OCI-LY1 (cell line): ENCODE measurements around the gene MPEG1.

ENCODE experiments used
- EZH2 ChIP-seq: fragments of 200-600 bp; sonication (generic), shearing (Covaris generic); IDR thresholded peaks from 2 replicates; pipeline ENCODE4 v1.8.0; 2017; ENCODE audit warnings: borderline replicate concordance, mixed run types, mild to moderate bottlenecking, antibody characterized with exemption, low read length, moderate library complexity, mixed read lengths
- TF ChIP-seq, protein P1 (sequence below): fragments of 200-600 bp; sonication (generic), shearing (Covaris generic); IDR thresholded peaks from 2 replicates; pipeline ENCODE4 v1.5.1; 2017; ENCODE audit warnings: mild to moderate bottlenecking, antibody characterized with exemption, low read length, moderate library complexity, mixed read lengths

DNA sequence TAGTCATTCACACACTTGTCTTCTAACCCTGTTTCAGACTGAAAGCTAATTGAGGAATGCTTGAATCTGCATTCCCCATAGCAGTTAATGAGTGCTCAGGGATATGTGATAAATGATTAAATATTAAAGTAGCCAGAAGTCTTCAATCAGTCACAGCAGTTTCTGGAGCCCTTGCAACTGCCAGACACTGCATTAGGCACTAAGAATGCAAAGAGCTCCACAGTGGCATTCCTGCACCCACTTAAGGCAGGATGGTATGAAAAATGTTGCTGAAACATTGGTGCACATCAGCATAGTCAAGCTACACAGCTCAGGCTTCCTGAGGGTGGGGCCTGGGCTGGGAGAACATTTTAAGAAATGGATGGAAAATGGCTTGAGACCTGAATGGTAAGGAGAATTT lies 34.3 kb downstream of the MPEG1 start:
- no peak for TF ChIP-seq EZH2
- TF ChIP-seq, protein P1, sequence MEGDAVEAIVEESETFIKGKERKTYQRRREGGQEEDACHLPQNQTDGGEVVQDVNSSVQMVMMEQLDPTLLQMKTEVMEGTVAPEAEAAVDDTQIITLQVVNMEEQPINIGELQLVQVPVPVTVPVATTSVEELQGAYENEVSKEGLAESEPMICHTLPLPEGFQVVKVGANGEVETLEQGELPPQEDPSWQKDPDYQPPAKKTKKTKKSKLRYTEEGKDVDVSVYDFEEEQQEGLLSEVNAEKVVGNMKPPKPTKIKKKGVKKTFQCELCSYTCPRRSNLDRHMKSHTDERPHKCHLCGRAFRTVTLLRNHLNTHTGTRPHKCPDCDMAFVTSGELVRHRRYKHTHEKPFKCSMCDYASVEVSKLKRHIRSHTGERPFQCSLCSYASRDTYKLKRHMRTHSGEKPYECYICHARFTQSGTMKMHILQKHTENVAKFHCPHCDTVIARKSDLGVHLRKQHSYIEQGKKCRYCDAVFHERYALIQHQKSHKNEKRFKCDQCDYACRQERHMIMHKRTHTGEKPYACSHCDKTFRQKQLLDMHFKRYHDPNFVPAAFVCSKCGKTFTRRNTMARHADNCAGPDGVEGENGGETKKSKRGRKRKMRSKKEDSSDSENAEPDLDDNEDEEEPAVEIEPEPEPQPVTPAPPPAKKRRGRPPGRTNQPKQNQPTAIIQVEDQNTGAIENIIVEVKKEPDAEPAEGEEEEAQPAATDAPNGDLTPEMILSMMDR, result no peak
